Amniotic stem cell (primary cell): ENCODE data around the gene TNIK.
"Not testable (repeated sequence)": the region's sequence is repeated elsewhere in the genome, so short reads cannot be mapped to it uniquely, and the experiment has no call there.

Source experiments
- DNase-seq: peaks from one replicate; lab custom pipeline; 2025; lab: John Stamatoyannopoulos, UW

TNIK gene

DNA sequence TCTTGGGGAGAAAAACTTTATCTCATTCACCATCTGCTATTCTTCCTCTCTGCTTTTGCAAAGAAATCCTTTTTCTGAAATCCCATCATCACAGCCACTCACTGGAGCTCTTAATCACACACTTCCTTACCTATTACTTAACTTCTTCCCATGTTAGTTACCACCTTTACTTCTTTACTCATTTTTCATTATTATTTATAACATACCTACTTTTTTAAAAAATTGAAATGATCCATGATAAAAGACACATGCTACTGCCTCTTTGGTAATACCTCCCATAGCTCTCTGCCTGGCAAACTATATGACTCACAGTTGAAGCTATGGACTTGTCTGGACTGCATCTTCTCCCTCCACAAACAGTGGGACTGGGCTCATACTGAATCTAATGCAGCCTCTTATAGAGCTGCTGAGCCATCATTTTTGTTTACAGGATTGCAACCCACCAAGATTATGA, 150.3 kb downstream of the TNIK start:
- no peak for DNase-seq

GRCh38 chr3:171307988-171308387, 152.2 kb downstream of the TNIK start:
- no peak for DNase-seq

DNA sequence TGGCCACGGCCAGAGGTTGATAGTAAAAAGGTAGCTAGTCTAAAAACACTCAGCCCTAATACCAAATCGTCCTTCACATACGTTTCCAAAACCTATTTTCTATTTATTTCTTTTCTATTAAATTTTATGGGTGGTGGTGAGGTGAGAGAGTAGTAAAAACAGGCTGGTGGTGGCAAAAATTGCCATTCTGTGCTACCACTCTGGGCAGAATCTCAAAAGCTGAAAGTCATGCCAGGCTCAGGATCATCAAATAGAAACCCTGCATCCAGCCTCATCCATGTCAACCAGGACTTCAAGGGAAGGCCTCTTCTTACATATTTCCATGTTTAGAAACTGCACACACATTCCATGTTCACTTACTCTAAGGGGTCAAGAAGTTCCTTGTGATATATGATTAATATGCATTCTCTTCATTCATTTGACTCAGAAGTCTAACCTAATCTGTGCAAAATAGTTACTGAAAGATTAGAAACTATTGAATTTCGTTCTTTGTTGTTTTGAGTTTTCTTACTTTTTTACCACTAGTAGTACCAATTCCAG, 153.1 kb downstream of the TNIK start:
- no peak for DNase-seq

GRCh38 chr3:171306631-171307030, 153.6 kb downstream of the TNIK start:
- peak; percentile 75 for DNase-seq

DNA sequence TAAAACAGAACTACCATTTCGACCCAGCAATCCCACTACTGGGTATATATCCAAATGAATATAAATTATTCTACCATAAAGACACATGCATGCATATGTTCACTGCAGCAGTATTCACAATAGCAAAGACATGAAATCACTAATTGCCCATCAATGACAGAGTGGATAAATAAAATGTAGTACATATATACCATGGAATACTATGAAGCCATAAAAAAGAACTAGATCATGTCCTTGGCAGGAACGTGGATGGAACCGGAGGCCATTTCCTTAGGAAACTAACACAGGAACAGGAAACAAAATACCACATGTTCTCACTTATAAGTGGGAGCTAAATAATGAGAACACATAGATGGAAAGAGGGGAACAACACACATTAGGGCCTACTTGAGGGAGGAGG, 154.4 kb downstream of the TNIK start:
- DNase-seq, result not testable (repeated sequence)

DNA sequence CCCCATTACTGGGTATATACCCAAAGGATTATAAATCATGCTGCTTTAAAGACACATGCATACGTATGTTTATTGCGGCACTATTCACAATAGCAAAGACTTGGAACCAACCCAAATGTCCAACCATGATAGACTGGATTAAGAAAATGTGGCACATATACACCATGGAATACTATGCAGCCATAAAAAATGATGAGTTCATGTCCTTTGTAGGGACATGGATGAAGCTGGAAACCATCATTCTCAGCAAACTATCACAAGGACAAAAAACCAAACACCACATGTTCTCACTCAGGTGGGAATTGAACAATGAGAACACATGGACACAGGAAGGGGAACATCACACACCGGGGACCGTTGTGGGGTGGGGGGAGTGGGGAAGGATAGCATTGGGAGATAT, 155.7 kb downstream of the TNIK start:
- DNase-seq, result not testable (repeated sequence)

GRCh38 chr3:171304017-171304416, 156.2 kb downstream of the TNIK start:
- not testable (repeated sequence) for DNase-seq

DNA sequence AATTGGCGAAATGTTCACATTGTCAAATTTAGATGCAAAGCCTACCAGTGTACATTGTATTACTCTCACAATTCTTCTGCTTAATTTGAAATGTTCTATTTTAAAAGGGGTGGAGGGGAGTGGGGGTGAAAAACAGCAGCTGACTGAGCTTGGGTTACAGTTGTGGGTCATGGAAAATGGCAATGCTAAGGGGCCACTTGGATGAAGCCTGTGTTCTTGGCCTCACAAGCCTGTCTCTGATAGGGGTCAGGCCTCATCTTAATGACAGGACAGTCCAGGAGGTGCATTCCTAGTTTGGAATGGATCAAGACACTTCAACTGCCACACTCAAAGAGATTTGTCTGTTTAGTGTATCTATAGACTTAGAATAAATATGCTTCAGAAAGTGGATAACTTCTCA, 158.2 kb downstream of the TNIK start:
- DNase-seq, result no peak

DNA sequence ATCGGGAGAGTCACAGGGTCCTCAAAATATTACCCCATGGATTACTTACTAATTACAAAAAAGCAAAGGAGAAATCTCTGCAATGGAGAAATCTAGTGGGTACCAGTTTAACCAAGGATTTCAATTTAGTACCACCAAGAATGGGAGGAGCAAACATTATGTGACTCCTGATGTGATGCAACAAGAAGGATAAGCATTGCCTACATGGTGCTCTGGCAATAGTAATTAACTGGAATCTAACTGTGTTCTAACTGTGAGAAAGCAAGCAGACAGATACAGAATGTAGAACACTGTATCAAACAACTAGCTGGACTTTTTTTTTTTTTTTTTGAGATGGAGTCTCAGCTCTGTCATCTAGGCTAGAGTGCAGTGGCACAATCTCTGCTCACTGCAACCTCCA, 159.2 kb downstream of the TNIK start:
- no peak for DNase-seq

DNA sequence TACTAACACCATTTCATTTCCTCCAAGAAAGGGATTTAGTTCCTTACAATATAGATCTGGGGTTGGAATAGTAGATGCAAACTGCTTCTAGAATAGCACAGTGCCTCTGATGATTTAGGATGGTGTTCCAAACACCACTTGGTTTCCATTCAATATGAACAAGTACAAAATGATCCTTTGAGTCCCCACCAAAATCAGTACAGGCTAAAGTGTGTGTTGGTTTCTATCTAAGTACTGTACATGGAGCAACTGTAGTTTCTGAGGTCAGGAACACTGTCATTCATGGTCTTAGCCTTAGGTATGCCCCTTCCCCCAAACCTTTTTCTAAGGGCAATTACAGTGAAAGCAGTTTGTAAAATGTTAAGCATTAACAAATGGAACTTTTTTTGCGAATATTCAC, 162.3 kb downstream of the TNIK start:
- no peak for DNase-seq

DNA sequence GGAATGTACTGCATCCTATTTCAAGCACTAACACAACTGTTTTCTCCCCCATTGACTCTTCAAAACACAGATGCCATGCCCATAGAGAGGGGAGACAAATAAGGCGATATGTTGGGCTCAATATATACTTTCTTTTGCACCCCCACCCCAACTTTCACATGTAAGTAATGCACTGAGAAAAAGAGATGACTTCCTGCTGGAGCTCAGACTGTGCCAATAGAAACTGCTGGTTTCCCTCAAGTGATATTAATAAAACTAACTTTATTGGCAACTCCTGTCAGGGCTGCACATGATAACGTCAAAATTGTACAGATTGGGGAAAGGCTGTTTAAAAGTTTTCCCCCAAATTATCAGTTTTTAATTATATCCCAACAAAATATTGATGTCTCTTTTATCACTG, 163.0 kb downstream of the TNIK start:
- no peak for DNase-seq

DNA sequence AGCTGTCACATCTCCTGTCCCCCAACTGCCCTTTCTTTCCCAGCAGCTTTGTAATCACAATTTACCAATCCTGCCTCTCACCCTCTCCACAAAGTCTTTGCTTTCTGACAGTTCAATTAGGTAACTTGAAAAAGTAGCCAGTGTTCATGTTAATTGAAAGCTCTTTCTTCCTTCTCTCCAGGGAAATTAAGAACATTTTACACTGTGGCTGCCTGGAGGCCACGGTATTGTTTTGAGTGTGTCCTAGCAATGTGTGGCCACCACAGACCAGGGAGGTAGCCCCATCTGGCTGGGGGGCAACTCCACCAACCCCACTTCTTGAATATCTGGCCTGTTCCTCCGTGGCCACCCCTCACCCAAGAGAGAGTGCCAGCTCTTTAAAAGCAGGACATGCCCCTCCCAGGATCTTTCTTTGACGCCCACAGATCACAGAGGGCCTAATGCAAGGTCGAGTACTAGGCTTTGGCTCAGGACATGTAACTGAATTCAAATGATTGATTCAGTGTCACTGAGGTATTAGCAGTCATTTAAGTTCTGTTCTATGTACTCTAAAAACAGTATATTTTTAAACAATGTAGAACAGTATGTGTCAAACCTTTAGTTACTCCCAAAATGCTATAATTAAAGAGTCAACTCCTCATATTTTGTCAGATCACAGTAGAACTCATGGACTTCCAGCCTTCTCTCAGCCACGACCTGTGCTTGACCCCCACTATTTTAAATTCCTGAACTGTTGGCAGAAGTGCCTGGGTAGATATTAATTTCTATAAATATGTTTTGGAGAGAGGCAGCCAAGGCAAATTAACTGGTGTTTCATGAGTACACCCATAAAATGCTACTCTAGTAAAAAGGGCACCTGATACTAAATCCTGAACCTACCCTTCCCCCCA, 164.5 kb downstream of the TNIK start:
- no peak for DNase-seq

GRCh38 chr3:171293142-171293782, 166.9 kb downstream of the TNIK start:
- DNase-seq, result no peak

DNA sequence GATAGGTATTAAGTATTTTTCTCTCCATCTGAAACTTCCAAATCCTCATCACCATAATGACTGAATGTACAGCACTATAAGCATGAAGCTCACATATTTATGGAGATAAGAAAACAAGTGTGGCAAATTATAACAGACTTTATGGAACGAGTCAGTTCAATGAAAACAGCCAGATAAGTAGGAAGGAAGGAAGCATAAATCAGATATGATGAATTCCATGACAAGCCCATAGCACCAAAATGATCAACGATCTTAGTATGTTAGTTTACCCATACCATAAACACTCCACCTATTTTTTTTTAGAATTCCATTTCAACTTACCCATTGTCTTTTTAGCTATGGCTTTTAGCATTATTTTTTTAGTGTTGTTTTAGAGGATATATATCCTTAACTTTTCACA, 169.5 kb downstream of the TNIK start:
- DNase-seq, result no peak

- no peak for DNase-seq
Measured at GRCh38 chr3:171289291-171289690, 170.9 kb downstream of the TNIK start.

- DNase-seq, result not testable (repeated sequence)
Measured at GRCh38 chr3:171287761-171288160, 172.4 kb downstream of the TNIK start.

DNA sequence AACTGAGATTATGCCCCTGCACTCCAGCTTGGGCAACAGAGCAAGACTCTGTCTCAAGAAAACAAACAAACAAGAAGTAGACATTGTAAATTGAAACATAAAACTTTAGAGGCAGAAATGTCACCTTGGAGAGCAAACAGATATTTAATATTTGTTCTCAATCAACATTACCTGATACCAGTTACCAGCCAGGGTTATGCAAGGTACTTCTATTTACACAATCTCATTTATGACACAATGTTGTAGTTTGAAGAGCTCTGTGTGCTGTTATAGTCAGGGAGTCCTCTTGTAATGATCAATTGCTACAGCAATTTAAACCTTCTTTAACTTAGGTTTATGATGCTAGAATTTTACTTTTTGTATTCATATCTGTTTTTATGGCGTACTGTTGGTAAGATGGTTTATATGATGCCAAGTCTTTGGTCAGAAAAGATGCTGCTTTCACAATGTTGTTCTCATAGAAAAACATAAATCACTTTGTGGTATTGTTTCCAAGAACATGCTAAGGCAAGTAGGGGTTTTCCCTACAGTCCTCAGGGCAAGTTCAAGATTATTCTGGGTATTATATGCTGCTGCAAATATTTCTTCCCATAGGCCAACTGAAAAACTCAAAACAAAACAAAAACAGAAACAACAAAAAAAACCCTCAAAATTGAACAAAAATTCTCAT, 173.5 kb downstream of the TNIK start:
- DNase-seq, result no peak

GRCh38 chr3:171285287-171285686, 174.9 kb downstream of the TNIK start:
- no peak for DNase-seq

- DNase-seq, result peak; percentile 78
Measured at GRCh38 chr3:171284308-171285075, 175.7 kb downstream of the TNIK start.

DNA sequence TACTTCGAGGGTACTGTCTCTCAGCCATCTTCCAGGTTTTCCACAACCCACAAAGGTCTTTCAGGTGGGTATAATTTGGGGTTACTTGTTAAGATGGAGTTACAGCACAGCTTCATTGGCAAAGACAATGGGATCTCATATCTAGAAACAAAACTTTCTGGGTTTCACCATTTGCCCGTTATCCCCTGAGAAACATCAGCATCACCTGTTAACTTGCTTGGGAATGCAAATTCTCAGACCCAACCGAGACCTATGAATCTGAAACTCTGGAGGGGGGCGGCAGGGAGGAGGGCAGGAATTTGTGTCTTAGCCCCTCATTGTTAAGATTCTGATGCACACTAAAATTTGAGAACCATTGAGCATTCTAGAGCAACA, 176.4 kb downstream of the TNIK start:
- no peak for DNase-seq

- no peak for DNase-seq
Measured at GRCh38 chr3:171283183-171283847, 176.9 kb downstream of the TNIK start.
